GM23338 (cell line): Measurements from ENCODE around the gene HORMAD2. TPM values are rescaled to one million over a fixed set of nuclear protein-coding genes. Genes with fewer than 3 reads are reported as not detected.

Experiments used
- ATAC-seq: fragments of 200-7000 bp; cut with Tn5 transposase; 3 replicates; pipeline ENCODE4 v1.9.1; 2020
- DNase-seq: peaks from one replicate; pipeline ENCODE4 v3.0.0-alpha.2; 2015; ENCODE audit warnings: low spot score
- H2AFZ ChIP-seq: fragments of 200-600 bp; sonication (generic); 2 replicates; pipeline ENCODE4 v1.8.0; 2016; ENCODE audit warnings: antibody characterized with exemption, mild to moderate bottlenecking, moderate library complexity
- H3F3A ChIP-seq: fragments of 200-600 bp; sonication (generic); replicated peaks from 2 replicates; pipeline ENCODE4 v1.8.0; 2017; ENCODE audit warnings: antibody characterized with exemption, mixed run types, low read depth
- H3K27ac ChIP-seq: fragments of 200-600 bp; sonication (generic); 2 replicates; pipeline ENCODE4 v1.6.1; 2016; ENCODE audit warnings: low read depth
- H3K27me3 ChIP-seq: fragments of 200-600 bp; sonication (generic); 2 replicates; pipeline ENCODE4 v1.8.0; 2016; ENCODE audit warnings: mild to moderate bottlenecking, mixed run types, moderate library complexity; ENCODE audit not compliant: insufficient read depth
- H3K36me3 ChIP-seq: fragments of 200-600 bp; sonication (generic); 2 replicates; pipeline ENCODE4 v1.8.0; 2016; ENCODE audit warnings: mild to moderate bottlenecking; ENCODE audit not compliant: insufficient read depth
- H3K4me1 ChIP-seq: fragments of 200-600 bp; sonication (generic); 2 replicates; pipeline ENCODE4 v1.8.0; 2016; ENCODE audit warnings: mild to moderate bottlenecking, moderate library complexity; ENCODE audit not compliant: insufficient read depth
- H3K4me2 ChIP-seq: fragments of 200-600 bp; sonication (generic); 2 replicates; pipeline ENCODE4 v1.7.1; 2017; ENCODE audit warnings: mixed run types
- H3K4me3 ChIP-seq: fragments of 200-600 bp; sonication (generic); 2 replicates; pipeline ENCODE4 v1.6.1; 2016; ENCODE audit warnings: mixed run types
- H3K79me2 ChIP-seq: fragments of 200-600 bp; sonication (generic); replicated peaks from 2 replicates; pipeline ENCODE4 v1.8.0; 2017; ENCODE audit warnings: mild to moderate bottlenecking; ENCODE audit not compliant: insufficient read depth
- H3K9me2 ChIP-seq: fragments of 200-600 bp; sonication (generic); 2 replicates; pipeline ENCODE4 v1.8.0; 2017; ENCODE audit not compliant: insufficient read depth
- H4K20me1 ChIP-seq: fragments of 200-600 bp; sonication (generic); replicated peaks from 2 replicates; pipeline ENCODE4 v1.8.0; 2017; ENCODE audit warnings: mild to moderate bottlenecking; ENCODE audit not compliant: insufficient read depth
- H3K27ac Mint-ChIP-seq: 2 replicates; pipeline ENCODE4 v1.8.0; 2020; ENCODE audit warnings: inconsistent platforms, mild to moderate bottlenecking, moderate library complexity, mixed read lengths
- H3K27me3 Mint-ChIP-seq: 3 replicates; pipeline ENCODE4 v1.8.0; 2022; ENCODE audit warnings: low read depth, mild to moderate bottlenecking, moderate library complexity, mixed read lengths, inconsistent platforms; ENCODE audit not compliant: insufficient read depth, poor library complexity
- H3K36me3 Mint-ChIP-seq: 3 replicates; pipeline ENCODE4 v1.8.0; 2021; ENCODE audit warnings: low read depth, mild to moderate bottlenecking, inconsistent platforms, moderate library complexity, mixed read lengths
- H3K4me1 Mint-ChIP-seq: 3 replicates; pipeline ENCODE4 v1.8.0; 2020; ENCODE audit warnings: mild to moderate bottlenecking, inconsistent platforms, mixed read lengths
- H3K4me3 Mint-ChIP-seq: 3 replicates; pipeline ENCODE4 v1.8.0; 2021; ENCODE audit warnings: moderate library complexity, mild to moderate bottlenecking, inconsistent platforms, mixed read lengths
- H3K9me3 Mint-ChIP-seq: 3 replicates; pipeline ENCODE4 v1.8.0; 2020; ENCODE audit warnings: moderate library complexity, mild to moderate bottlenecking, inconsistent platforms, mixed read lengths
- CREB1 ChIP-seq: fragments of 250-450 bp; sonication (Bioruptor Pico); IDR thresholded peaks from 2 replicates; pipeline ENCODE4 v1.5.0; 2020; ENCODE audit warnings: low read depth, mild to moderate bottlenecking, moderate library complexity
- ETS1 ChIP-seq: IDR thresholded peaks from 2 replicates; pipeline ENCODE4 v1.6.1; 2016; ENCODE audit warnings: antibody characterized with exemption
- EZH2 ChIP-seq: fragments of 200-600 bp; sonication (generic); IDR thresholded peaks from one replicate; pipeline ENCODE4 v1.8.0; 2017; ENCODE audit warnings: antibody characterized with exemption, mild to moderate bottlenecking, low read depth; ENCODE audit not compliant: unreplicated experiment
- EZH2phosphoT487 ChIP-seq: fragments of 200-600 bp; sonication (generic); IDR thresholded peaks from one replicate; pipeline ENCODE4 v1.8.1; 2018; ENCODE audit warnings: antibody characterized with exemption; ENCODE audit not compliant: unreplicated experiment
- JUNB ChIP-seq: IDR thresholded peaks from one replicate; pipeline ENCODE4 v1.6.1; 2016; ENCODE audit warnings: antibody characterized with exemption; ENCODE audit not compliant: unreplicated experiment
- NANOG ChIP-seq: IDR thresholded peaks from 2 replicates; pipeline ENCODE4 v1.6.1; 2016; ENCODE audit warnings: antibody characterized with exemption, borderline replicate concordance
- POLR2AphosphoS5 ChIP-seq: IDR thresholded peaks from 2 replicates; pipeline ENCODE4 v1.6.1; 2016; ENCODE audit warnings: antibody characterized with exemption, low read depth
- STAT1 ChIP-seq: IDR thresholded peaks from one replicate; pipeline ENCODE4 v1.6.1; 2016; ENCODE audit warnings: antibody characterized with exemption; ENCODE audit not compliant: unreplicated experiment
- ZNF331 ChIP-seq: fragments of 250-450 bp; sonication (Bioruptor Pico); IDR thresholded peaks from 2 replicates; pipeline ENCODE4 v1.5.0; 2020; ENCODE audit warnings: low read depth, mild to moderate bottlenecking, moderate library complexity
- ZNF462 ChIP-seq: fragments of 250-450 bp; sonication (Bioruptor Pico); IDR thresholded peaks from 2 replicates; pipeline ENCODE4 v1.5.0; 2020; ENCODE audit warnings: mild to moderate bottlenecking, moderate library complexity
- polyA plus RNA-seq: library from polyadenylated mRNA; unstranded; fragments of >200 nt; fragmentation: Nextera tagmentation; extraction: Ambion mirVana; gene quantifications from 2 replicates; pipeline ENCODE4 v1.2.1, GENCODE V29; 2016
- total RNA-seq: library from RNA; depleted of rRNA; stranded (reverse); fragments of >200 nt; shearing (Covaris generic); gene quantifications from 2 replicates; pipeline ENCODE4 v1.2.3, GENCODE V29; 2014

Gene HORMAD2
- total and polyA plus RNA-seq, 2 experiments from 2014 or later = 0.40 TPM; not detected in 1

DNA sequence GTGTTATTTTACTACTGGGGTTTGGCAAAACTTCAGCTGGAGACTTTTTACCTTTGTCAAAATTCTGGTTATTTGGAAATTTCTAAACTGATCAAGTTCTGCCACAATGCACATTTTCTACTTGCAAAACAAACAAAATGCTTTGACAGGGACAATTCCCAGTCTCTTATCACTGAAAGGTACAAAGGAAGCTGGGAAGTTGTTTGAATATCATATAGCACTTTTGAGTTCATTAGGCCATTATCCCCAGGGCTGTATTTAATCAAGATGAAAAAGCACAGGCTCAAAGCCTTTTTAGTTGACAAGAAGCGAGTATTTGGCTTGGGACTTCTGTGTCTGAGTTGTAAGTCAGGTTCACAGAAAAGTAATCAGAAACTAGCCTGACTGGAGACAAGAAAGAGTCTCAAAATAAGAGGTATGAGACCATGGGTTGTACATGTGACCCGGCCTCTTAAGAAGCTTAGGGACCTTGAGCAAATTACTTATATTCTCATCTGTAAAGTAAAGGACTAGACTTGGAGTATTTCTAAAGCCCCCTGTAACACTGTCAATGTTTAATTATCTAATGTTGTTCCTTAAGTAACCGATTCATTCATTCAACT lies 2.9 kb upstream of the HORMAD2 start:
- H3K9me2 ChIP-seq = no peaks in the 10 kb centered on the region
- Mint-ChIP-seq H3K36me3 (peaks cover 4% of the 10 kb centered on the region; the same call in 2 of the 3 replicates), H3K9me3 (peaks cover 5% of the 10 kb centered on the region; the same call in 1 of the 3 replicates), H3K4me1 (peaks cover 17% of the 10 kb centered on the region), H3K4me3 (no peak overlapping the region), H3K27ac (no peak overlapping the region), H3K27me3 (peaks cover 7% of the 10 kb centered on the region)
- H3K79me2 ChIP-seq = no peaks in the 10 kb centered on the region
- H3F3A ChIP-seq = no peaks in the 10 kb centered on the region
- H3K27ac ChIP-seq = no peak overlapping the region
- H3K4me2 ChIP-seq = no peak overlapping the region
- peaks cover 5% of the 10 kb centered on the region; the same call in 1 of the 2 replicates for H3K4me1 ChIP-seq
- no peaks in the 10 kb centered on the region for H3K36me3 ChIP-seq
- no peak overlapping the region for H2AFZ ChIP-seq
- H4K20me1 ChIP-seq = no peaks in the 10 kb centered on the region
- no peak for DNase-seq
- no peak for TF ChIP-seq JUNB
- H3K4me3 ChIP-seq = no peak overlapping the region
- ATAC-seq = no peak
- no peaks in the 10 kb centered on the region for H3K27me3 ChIP-seq

GRCh38 chr22:30078320-30079311 lies 1.6 kb upstream of the HORMAD2 start:
- H2AFZ ChIP-seq = no peak overlapping the region
- DNase-seq (peak; percentile 51), ATAC-seq (peak; percentile 32)
- Mint-ChIP-seq H3K27me3 (peaks cover 7% of the 10 kb centered on the region), H3K4me1 (peaks cover 17% of the 10 kb centered on the region), H3K9me3 (peaks cover 5% of the 10 kb centered on the region; the same call in 1 of the 3 replicates), H3K4me3 (no peak overlapping the region), H3K27ac (no peak overlapping the region), H3K36me3 (peaks cover 4% of the 10 kb centered on the region; the same call in 2 of the 3 replicates)
- H3K79me2 ChIP-seq = no peaks in the 10 kb centered on the region
- H4K20me1 ChIP-seq = no peaks in the 10 kb centered on the region
- peaks cover 5% of the 10 kb centered on the region; the same call in 1 of the 2 replicates for H3K4me1 ChIP-seq
- no peaks in the 10 kb centered on the region for H3K36me3 ChIP-seq
- H3K27me3 ChIP-seq = no peaks in the 10 kb centered on the region
- peak overlapping the region; percentile 77; the same call in 1 of the 2 replicates for H3K4me2 ChIP-seq
- H3F3A ChIP-seq = no peaks in the 10 kb centered on the region
- H3K27ac ChIP-seq = no peak overlapping the region
- H3K4me3 ChIP-seq = no peak overlapping the region
- no peaks in the 10 kb centered on the region for H3K9me2 ChIP-seq
- TF ChIP-seq STAT1 (no peak), EZH2 (no peak), POLR2AphosphoS5 (no peak), ETS1 (no peak), ZNF462 (CRISPR knock-in tag) (no peak), NANOG (no peak), CREB1 (CRISPR knock-in tag) (no peak), EZH2phosphoT487 (no peak), ZNF331 (CRISPR knock-in tag) (no peak)
